K562 (cell line): ENCODE data around the gene ATCAY. TPM values are rescaled to one million over a fixed set of nuclear protein-coding genes. Genes with fewer than 3 reads are reported as not detected.

Source experiments
- CHD2 ChIP-seq: IDR thresholded peaks from 2 replicates; pipeline ENCODE4 v1.6.1; 2011; ENCODE audit warnings: low read depth, low read length
- FIP1L1 ChIP-seq: fragments of 200-400 bp; formaldehyde crosslinking; IDR thresholded peaks from 2 replicates; pipeline ENCODE4 v1.6.1; 2018; ENCODE audit warnings: mild to moderate bottlenecking, low read depth, low read length; ENCODE audit not compliant: poor library complexity, severe bottlenecking
- GTF2F1 ChIP-seq: IDR thresholded peaks from 2 replicates; pipeline ENCODE4 v1.6.1; 2011; ENCODE audit warnings: low read depth, low read length, improper control_type of control experiment
- HMGN3 ChIP-seq: IDR thresholded peaks from 2 replicates; pipeline ENCODE4 v1.6.1; 2011; ENCODE audit warnings: borderline replicate concordance, low read depth, mild to moderate bottlenecking, mixed read lengths, low read length; ENCODE audit not compliant: insufficient read length; ENCODE audit errors: extremely low read depth
- MTA2 ChIP-seq: fragments of 450-650 bp; IDR thresholded peaks from 2 replicates; pipeline ENCODE4 v1.6.1; 2016; ENCODE audit warnings: low read depth
- MTF1 ChIP-seq: fragments of 250-450 bp; sonication (Bioruptor Pico); IDR thresholded peaks from 2 replicates; pipeline ENCODE4 v1.9.0; 2021; ENCODE audit warnings: moderate library complexity, mild to moderate bottlenecking, inconsistent platforms, borderline replicate concordance
- MYNN ChIP-seq, 2 experiments: sonication (generic); formaldehyde crosslinking in 1 of 2; IDR thresholded peaks; 2 replicates each; pipeline versions ENCODE4 v1.5.0 to v1.6.1; 2016 to 2020; ENCODE audit warnings: antibody characterized with exemption in 1 of 2, missing genetic modification reagents in 1 of 2
- RBFOX2 ChIP-seq: fragments of 200-400 bp; formaldehyde crosslinking; IDR thresholded peaks from 2 replicates; pipeline ENCODE4 v1.6.1; 2017; ENCODE audit warnings: low read depth, mild to moderate bottlenecking, low read length, moderate library complexity
- THRAP3 ChIP-seq: fragments of 450-650 bp; IDR thresholded peaks from 2 replicates; pipeline ENCODE4 v1.6.1; 2016; ENCODE audit warnings: mild to moderate bottlenecking, inconsistent platforms, borderline replicate concordance
- TRIM24 ChIP-seq, 2 experiments: fragments of 450-650 bp; IDR thresholded peaks; 2 replicates each; pipeline ENCODE4 v1.6.1; 2016
- ZNF24 ChIP-seq: fragments of 450-650 bp; IDR thresholded peaks from 2 replicates; pipeline ENCODE4 v1.6.1; 2016
- ZNF263 ChIP-seq: sonication (generic); formaldehyde crosslinking; IDR thresholded peaks from 2 replicates; pipeline ENCODE4 v1.8.0; 2022; ENCODE audit warnings: mild to moderate bottlenecking, missing genetic modification reagents, borderline replicate concordance
- ZNF561 ChIP-seq: fragments of 450-650 bp; formaldehyde crosslinking; conservative IDR thresholded peaks from 2 replicates; pipeline ENCODE4 v1.4.0; 2020; ENCODE audit warnings: mild to moderate bottlenecking, moderate library complexity
- polyA plus RNA-seq, 8 experiments: library from polyadenylated mRNA; depleted of rRNA in 4 of 8; stranded (reverse) in 5 of 8; unstranded in 3 of 8; fragments of >200 nt; fragmentation: Nextera tagmentation in 2 of 8; fragmentation: Illumina TruSeq in 1 of 8; extraction: Ambion mirVana in 2 of 8; extraction: Trizol in 1 of 8; gene quantifications; 2 replicates each; pipeline versions ENCODE4 v1.2.1 to v1.2.3, GENCODE V29; 2011 to 2014; ENCODE audit warnings: inconsistent platforms in 1 of 8, missing spikeins in 1 of 8
- total RNA-seq, 7 experiments: library from RNA; depleted of rRNA in 6 of 7; stranded (reverse); fragments of >200 nt in 6 of 7; fragmentation: Illumina TruSeq in 2 of 7; extraction: Trizol in 2 of 7; gene quantifications; 2 replicates each; pipeline versions ENCODE4 v1.2.1 to v1.2.3, GENCODE V29; 2011 to 2021; ENCODE audit warnings: low replicate concordance in 1 of 7
- TF ChIP-seq, protein P1 (sequence below): fragments of 450-650 bp; IDR thresholded peaks from 2 replicates; pipeline ENCODE4 v1.6.1; 2018; ENCODE audit warnings: mild to moderate bottlenecking, low read depth; ENCODE audit not compliant: partially characterized antibody
- TF ChIP-seq, protein P2 (sequence below): fragments of 200-400 bp; formaldehyde crosslinking; IDR thresholded peaks from 2 replicates; pipeline ENCODE4 v1.6.1; 2017; ENCODE audit warnings: mild to moderate bottlenecking, low read depth, low read length, moderate library complexity
- TF ChIP-seq, protein P3 (sequence below): fragments of 450-650 bp; IDR thresholded peaks from 2 replicates; pipeline ENCODE4 v1.6.1; 2018; ENCODE audit not compliant: partially characterized antibody
- TF ChIP-seq, protein P4 (sequence below): IDR thresholded peaks from 2 replicates; pipeline ENCODE4 v1.6.1; 2016; ENCODE audit warnings: missing genetic modification characterization, missing compliant biosample characterization
- TF ChIP-seq, protein P5 (sequence below): fragments of 250-450 bp; sonication (Bioruptor Pico); IDR thresholded peaks from 2 replicates; pipeline ENCODE4 v1.6.1; 2021; ENCODE audit warnings: mild to moderate bottlenecking

ATCAY gene
- total and polyA plus RNA-seq, 9 of the 15 experiments (the other 6 are each of a cell fraction or from before 2014, with no cell fraction given) = not detected

DNA sequence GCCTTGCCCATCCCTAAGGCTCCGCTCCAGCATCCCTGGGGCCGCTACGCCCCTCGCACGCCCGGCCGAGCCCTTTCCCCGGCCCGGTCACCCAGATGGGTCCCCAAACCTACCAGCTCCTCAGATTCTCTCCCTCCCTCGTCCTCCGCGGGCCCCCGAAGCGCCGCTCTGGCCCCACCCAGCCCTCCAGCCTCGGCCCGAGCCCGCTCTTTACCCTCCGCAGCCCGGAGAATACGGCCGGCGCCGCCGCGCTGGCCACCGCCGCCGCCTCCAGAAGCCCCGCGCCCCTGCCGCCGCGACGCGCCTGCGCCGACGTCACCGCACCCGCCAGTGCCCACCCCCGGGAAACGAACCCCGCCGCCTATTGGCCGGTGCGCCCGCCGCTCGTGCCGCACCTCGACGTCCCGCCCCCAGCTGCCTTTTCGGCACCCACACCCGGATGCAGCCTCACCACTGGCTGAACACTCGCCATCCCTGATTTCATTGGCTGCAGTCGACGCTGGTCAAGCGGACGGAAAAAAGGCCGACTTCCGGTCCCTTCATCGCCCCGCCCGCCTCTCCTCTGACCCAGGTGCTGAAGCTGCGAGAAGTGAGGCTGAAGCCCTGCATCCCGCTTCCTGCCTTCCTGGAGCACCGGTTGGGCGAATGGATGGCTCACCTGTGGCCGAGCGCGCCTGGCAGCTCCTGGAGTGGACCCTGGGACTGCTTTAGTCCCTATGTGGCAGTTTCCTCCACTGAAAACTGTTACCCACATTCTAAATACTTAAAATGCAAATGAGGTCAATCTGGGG, 90.5 kb downstream of the ATCAY start, which contains the start of gene DAPK3 (continued):
- TF ChIP-seq, protein P1, sequence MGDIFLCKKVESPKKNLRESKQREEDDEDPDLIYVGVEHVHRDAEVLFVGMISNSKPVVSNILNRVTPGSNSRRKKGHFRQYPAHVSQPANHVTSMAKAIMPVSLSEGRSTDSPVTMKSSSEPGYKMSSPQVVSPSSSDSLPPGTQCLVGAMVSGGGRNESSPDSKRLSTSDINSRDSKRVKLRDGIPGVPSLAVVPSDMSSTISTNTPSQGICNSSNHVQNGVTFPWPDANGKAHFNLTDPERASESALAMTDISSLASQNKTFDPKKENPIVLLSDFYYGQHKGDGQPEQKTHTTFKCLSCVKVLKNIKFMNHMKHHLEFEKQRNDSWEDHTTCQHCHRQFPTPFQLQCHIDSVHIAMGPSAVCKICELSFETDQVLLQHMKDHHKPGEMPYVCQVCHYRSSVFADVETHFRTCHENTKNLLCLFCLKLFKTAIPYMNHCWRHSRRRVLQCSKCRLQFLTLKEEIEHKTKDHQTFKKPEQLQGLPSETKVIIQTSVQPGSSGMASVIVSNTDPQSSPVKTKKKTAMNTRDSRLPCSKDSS = no peak
- TF ChIP-seq MTA2 (no peak), CHD2 (peak; percentile 87), THRAP3 (no peak), ZNF561 (CRISPR knock-in tag) (no peak), RBFOX2 (peak; percentile 75), ZNF263 (CRISPR knock-in tag) (peak; percentile 50; the same call in 1 of the 2 replicates), HMGN3 (peak; percentile 91), ZNF24 (no peak), GTF2F1 (no peak), MYNN (IDR thresholded peaks at IDR 0.05) (no peak), MYNN (CRISPR knock-in tag; IDR thresholded peaks at IDR 0.05) (no peak), MTF1 (CRISPR knock-in tag) (no peak), FIP1L1 (peak; percentile 28), TRIM24 (IDR thresholded peaks at IDR 0.05) (no peak)
- TF ChIP-seq, protein P2, sequence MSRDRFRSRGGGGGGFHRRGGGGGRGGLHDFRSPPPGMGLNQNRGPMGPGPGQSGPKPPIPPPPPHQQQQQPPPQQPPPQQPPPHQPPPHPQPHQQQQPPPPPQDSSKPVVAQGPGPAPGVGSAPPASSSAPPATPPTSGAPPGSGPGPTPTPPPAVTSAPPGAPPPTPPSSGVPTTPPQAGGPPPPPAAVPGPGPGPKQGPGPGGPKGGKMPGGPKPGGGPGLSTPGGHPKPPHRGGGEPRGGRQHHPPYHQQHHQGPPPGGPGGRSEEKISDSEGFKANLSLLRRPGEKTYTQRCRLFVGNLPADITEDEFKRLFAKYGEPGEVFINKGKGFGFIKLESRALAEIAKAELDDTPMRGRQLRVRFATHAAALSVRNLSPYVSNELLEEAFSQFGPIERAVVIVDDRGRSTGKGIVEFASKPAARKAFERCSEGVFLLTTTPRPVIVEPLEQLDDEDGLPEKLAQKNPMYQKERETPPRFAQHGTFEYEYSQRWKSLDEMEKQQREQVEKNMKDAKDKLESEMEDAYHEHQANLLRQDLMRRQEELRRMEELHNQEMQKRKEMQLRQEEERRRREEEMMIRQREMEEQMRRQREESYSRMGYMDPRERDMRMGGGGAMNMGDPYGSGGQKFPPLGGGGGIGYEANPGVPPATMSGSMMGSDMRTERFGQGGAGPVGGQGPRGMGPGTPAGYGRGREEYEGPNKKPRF = no peak
- TF ChIP-seq, protein P3, sequence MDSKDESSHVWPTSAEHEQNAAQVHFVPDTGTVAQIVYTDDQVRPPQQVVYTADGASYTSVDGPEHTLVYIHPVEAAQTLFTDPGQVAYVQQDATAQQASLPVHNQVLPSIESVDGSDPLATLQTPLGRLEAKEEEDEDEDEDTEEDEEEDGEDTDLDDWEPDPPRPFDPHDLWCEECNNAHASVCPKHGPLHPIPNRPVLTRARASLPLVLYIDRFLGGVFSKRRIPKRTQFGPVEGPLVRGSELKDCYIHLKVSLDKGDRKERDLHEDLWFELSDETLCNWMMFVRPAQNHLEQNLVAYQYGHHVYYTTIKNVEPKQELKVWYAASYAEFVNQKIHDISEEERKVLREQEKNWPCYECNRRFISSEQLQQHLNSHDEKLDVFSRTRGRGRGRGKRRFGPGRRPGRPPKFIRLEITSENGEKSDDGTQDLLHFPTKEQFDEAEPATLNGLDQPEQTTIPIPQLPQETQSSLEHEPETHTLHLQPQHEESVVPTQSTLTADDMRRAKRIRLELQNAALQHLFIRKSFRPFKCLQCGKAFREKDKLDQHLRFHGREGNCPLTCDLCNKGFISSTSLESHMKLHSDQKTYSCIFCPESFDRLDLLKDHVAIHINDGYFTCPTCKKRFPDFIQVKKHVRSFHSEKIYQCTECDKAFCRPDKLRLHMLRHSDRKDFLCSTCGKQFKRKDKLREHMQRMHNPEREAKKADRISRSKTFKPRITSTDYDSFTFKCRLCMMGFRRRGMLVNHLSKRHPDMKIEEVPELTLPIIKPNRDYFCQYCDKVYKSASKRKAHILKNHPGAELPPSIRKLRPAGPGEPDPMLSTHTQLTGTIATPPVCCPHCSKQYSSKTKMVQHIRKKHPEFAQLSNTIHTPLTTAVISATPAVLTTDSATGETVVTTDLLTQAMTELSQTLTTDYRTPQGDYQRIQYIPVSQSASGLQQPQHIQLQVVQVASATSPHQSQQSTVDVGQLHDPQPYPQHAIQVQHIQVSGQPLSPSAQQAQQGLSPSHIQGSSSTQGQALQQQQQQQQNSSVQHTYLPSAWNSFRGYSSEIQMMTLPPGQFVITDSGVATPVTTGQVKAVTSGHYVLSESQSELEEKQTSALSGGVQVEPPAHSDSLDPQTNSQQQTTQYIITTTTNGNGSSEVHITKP = no peak
- TF ChIP-seq, protein P4, sequence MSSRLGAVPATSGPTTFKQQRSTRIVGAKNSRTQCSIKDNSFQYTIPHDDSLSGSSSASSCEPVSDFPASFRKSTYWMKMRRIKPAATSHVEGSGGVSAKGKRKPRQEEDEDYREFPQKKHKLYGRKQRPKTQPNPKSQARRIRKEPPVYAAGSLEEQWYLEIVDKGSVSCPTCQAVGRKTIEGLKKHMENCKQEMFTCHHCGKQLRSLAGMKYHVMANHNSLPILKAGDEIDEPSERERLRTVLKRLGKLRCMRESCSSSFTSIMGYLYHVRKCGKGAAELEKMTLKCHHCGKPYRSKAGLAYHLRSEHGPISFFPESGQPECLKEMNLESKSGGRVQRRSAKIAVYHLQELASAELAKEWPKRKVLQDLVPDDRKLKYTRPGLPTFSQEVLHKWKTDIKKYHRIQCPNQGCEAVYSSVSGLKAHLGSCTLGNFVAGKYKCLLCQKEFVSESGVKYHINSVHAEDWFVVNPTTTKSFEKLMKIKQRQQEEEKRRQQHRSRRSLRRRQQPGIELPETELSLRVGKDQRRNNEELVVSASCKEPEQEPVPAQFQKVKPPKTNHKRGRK = no peak
- TF ChIP-seq, protein P5, sequence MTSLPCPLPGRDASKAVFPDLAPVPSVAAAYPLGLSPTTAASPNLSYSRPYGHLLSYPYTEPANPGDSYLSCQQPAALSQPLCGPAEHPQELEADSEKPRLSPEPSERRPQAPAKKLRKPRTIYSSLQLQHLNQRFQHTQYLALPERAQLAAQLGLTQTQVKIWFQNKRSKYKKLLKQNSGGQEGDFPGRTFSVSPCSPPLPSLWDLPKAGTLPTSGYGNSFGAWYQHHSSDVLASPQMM (CRISPR knock-in tag) = no peak
